GM18909 (cell line): Measurements from ENCODE around the gene WFS1.
A peak's percentile ranks its signal among the peaks of the same experiment; 100 is the strongest.

Source experiments
- ATAC-seq: cut with Tn5 transposase; IDR thresholded peaks from one replicate; pipeline ENCODE4 v1.9.1; 2021; ENCODE audit warnings: mild to moderate bottlenecking; ENCODE audit not compliant: unreplicated experiment, poor library complexity

The WFS1 gene

GRCh38 chr4:6258741-6259140 lies 10.9 kb upstream of the WFS1 start:
- peak; percentile 47 for ATAC-seq

DNA sequence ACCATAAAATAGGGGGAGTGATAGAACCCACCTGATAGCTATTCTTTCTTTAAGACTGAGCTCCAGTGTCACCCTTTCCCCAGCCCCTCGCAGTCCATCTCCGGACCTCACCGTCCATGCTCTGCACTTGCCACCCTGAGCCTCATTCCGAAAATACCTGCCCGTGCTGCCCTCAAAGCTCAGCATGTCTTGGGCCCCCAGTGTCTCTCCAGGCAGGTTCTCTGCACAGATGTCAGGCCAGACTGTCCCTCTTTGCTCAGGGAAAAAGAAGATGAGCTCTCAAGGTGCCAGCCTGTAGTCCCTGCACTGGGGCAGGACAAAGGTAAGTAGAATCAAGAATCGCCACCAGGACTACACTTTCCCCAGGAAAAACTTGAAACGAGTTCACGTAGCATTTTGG lies 9.8 kb upstream of the WFS1 start:
- no peak for ATAC-seq

DNA sequence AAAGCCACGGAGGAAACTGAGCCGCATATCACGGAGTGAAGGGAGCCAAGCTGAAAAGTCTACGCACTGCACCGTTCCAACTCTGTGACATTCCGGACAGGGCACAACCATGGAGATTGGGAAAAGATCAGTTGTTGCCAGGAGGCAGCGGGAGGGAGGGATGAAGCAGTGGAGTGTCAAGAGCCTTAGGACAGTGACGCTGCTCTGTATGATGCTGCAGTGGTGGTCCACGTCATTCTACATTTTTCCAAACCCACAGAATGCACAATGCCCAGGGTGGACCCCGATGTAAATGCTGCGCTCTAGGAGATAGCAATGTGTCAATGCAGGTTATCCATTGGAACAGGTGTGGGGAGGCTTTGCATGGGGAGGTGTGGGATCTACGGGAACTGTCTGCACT lies 7.5 kb upstream of the WFS1 start:
- ATAC-seq, result no peak

DNA sequence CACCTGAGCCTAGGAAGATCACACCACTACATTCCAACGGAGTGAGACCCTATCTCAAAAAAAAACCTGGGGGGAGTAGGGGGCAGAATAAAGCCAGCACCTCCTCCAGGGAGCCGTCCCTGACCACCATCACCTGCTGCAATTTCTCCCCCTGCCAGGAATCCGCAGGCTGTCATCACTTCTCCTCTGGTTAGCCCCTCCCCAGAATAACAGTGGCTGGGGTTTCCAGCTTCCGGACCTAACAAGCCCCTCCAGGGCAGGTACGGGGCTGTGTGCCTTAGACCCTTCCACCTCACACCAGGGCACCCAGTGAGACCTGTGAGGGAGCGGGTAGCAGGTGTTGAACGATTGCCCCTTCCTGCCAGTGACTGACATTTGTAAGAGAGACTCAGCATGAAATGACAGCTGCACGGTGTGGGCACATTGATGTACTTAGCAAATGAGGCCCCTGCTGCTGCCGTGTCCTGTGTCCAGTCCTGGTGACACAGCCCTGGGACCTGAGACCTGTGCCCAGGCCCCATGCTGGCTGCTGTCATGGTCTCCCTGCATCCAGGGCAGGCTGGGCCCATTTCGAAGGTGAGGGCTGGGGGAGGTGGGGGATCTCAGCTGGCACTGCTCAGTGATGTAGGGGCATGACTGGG lies 6.7 kb upstream of the WFS1 start:
- no peak for ATAC-seq

- ATAC-seq, result no peak
Measured at GRCh38 chr4:6263526-6264224, 6.0 kb upstream of the WFS1 start.

DNA sequence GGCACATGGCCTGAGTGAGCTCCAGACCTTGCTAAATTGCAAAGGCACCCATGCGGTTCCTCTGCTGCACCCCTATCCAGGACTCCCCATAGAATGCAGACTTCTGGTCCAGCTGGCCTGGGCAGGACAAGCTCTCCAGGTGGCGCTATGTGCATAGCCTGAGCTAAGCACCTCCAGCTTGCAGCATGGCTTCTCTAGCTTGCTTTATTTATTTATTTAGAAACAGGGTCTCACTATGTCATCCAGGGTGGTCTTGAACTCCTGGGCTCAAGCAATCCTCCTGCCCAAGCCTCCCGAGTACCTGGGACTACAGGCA lies 5.5 kb upstream of the WFS1 start:
- ATAC-seq, result no peak

GRCh38 chr4:6265546-6265945 lies 4.1 kb upstream of the WFS1 start:
- ATAC-seq, result no peak

GRCh38 chr4:6267573-6267972 lies 2.1 kb upstream of the WFS1 start:
- no peak for ATAC-seq

DNA sequence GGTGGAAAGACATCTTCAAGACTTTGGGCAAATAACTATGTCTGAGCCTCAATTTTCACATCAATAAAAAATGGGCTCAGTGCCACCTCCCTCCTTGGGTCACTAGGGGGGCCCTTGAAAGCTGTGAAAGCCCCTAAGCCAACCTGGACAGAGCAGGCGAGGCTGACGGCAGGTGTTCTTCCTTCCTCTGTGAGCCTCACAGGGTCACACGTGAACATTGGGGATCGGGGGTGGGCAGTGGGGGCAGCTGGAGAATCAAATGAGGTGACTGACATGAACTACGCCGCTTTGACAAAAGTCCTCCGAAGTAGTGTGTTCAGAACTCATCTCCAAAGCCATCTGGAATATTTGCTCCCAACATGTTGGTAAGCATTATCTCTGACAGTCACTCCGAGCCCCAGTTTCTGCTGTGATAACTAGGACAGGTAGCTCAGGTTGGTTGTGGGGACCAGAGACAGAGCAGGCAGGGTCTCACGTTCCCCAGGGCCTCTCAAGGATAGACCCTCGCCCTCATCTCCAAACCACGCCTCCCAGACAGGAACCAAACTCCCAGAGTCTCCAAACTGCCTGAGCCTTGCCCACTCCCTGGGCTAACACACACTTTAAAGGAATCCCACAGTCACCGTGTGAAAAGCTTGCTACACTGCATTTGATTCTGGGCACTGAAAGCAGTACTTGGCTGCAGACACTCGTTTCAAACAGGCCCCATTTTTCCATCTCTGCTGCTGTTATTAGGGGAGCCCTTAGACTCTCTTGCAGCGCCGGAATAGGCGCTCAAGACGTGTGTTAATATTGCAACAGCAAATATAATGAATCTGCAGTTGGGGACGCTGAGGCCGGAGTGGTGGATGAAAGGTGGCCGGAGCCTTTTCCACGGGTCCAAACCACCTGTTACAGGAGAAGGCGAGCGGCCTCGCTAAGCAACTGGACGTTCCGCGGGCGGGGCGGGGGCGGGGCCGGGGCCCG lies 717 bp upstream of the WFS1 start:
- peak; percentile 8 for ATAC-seq

DNA sequence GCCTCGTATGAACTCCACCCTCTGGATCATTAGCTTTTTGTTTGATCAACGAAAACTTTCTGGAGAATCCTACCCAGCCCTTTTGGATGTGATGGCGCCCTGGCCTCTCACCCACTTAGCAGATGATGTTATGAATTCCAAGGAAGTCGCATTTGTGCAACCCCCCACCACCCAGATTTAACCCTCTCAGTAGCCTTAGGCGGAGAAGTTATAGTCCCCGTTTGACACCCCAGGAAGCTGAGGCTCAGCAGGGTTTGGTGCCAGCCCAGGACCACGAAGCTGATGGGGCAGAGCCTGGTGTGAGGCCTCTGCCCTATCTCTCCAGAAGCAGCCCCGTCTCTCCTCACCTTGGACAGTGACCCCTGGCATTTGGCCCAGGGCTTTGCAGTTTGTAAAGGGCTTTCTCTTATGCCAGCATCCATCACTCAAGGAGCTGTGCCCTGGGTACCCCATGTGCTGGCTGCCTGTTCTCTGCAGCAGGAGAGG lies 1.0 kb downstream of the WFS1 start:
- no peak for ATAC-seq

- ATAC-seq, result no peak
Measured at GRCh38 chr4:6271206-6271605, 1.6 kb downstream of the WFS1 start.

- ATAC-seq, result no peak
Measured at GRCh38 chr4:6271701-6272465, 2.2 kb downstream of the WFS1 start.

- ATAC-seq, result no peak
Measured at GRCh38 chr4:6272863-6273660, 3.4 kb downstream of the WFS1 start.

- no peak for ATAC-seq
Measured at GRCh38 chr4:6273661-6273990, 4.0 kb downstream of the WFS1 start.

GRCh38 chr4:6275351-6275750 lies 5.7 kb downstream of the WFS1 start:
- no peak for ATAC-seq

GRCh38 chr4:6275898-6276806 lies 6.5 kb downstream of the WFS1 start:
- ATAC-seq, result no peak

- no peak for ATAC-seq
Measured at GRCh38 chr4:6277139-6277802, 7.6 kb downstream of the WFS1 start.
